Ecto neural progenitor cell (in vitro differentiated cells): ENCODE data around the gene TOX3.

Experiments
- DNase-seq: peaks from one replicate; pipeline ENCODE4 v3.0.0-alpha.2; 2018; ENCODE audit warnings: low spot score

Gene TOX3

GRCh38 chr16:52451971-52452421, 94.9 kb downstream of the TOX3 start:
- no peak for DNase-seq

- no peak for DNase-seq
Observed at GRCh38 chr16:52450916-52451315, 96.0 kb downstream of the TOX3 start.

GRCh38 chr16:52450241-52450640, 96.7 kb downstream of the TOX3 start:
- DNase-seq = no peak

- DNase-seq = no peak
Observed at GRCh38 chr16:52446080-52446479, 100.9 kb downstream of the TOX3 start.

GRCh38 chr16:52441886-52442285, 105.1 kb downstream of the TOX3 start:
- DNase-seq = no peak

- DNase-seq = no peak
Observed at GRCh38 chr16:52440248-52440647, 106.7 kb downstream of the TOX3 start.

- no peak for DNase-seq
Observed at GRCh38 chr16:52439750-52440149, 107.2 kb downstream of the TOX3 start.

GRCh38 chr16:52439171-52439701, 107.7 kb downstream of the TOX3 start:
- DNase-seq = no peak

GRCh38 chr16:52437277-52437670, 109.7 kb downstream of the TOX3 start:
- DNase-seq = no peak

GRCh38 chr16:52436339-52437276, 110.3 kb downstream of the TOX3 start:
- DNase-seq = no peak

GRCh38 chr16:52434224-52434623, 112.7 kb downstream of the TOX3 start:
- DNase-seq = no peak

- DNase-seq = no peak
Observed at GRCh38 chr16:52433643-52434042, 113.3 kb downstream of the TOX3 start.

GRCh38 chr16:52424591-52424990, 122.4 kb downstream of the TOX3 start:
- no peak for DNase-seq

- DNase-seq = no peak
Observed at GRCh38 chr16:52422307-52422706, 124.6 kb downstream of the TOX3 start.

- no peak for DNase-seq
Observed at GRCh38 chr16:52418201-52418600, 128.7 kb downstream of the TOX3 start.

GRCh38 chr16:52416888-52417287, 130.1 kb downstream of the TOX3 start:
- DNase-seq = no peak

- no peak for DNase-seq
Observed at GRCh38 chr16:52411011-52411410, 135.9 kb downstream of the TOX3 start.

GRCh38 chr16:52408191-52408845, 138.6 kb downstream of the TOX3 start:
- no peak for DNase-seq

GRCh38 chr16:52407778-52408177, 139.2 kb downstream of the TOX3 start:
- no peak for DNase-seq

GRCh38 chr16:52405441-52405840, 141.5 kb downstream of the TOX3 start:
- DNase-seq = no peak

- no peak for DNase-seq
Observed at GRCh38 chr16:52404546-52404945, 142.4 kb downstream of the TOX3 start.

GRCh38 chr16:52399116-52399515, 147.8 kb downstream of the TOX3 start:
- no peak for DNase-seq

- DNase-seq = no peak
Observed at GRCh38 chr16:52398491-52398960, 148.4 kb downstream of the TOX3 start.
